Brain microvascular endothelial cell (primary cell): ENCODE results near the gene LRRC43.

Experiments
- DNase-seq: peaks from one replicate; pipeline ENCODE4 v3.0.0-alpha.2; 2020
- H3K27ac ChIP-seq: fragments of 250-450 bp; sonication (Bioruptor Pico); 2 replicates; pipeline ENCODE4 v1.5.1; 2020; ENCODE audit warnings: mild to moderate bottlenecking, moderate library complexity
- H3K27me3 ChIP-seq: fragments of 250-450 bp; sonication (Bioruptor Pico); replicated peaks from 2 replicates; pipeline ENCODE4 v1.5.1; 2020; ENCODE audit warnings: mild to moderate bottlenecking
- H3K36me3 ChIP-seq: fragments of 250-450 bp; sonication (Bioruptor Pico); replicated peaks from 2 replicates; pipeline ENCODE4 v1.5.1; 2020; ENCODE audit warnings: mild to moderate bottlenecking
- H3K4me3 ChIP-seq: 2 replicates; pipeline ENCODE4 v1.5.1; 2011; ENCODE audit warnings: low read depth, mild to moderate bottlenecking, control low read depth, low read length, moderate library complexity
- CTCF ChIP-seq: IDR thresholded peaks from 2 replicates; pipeline ENCODE4 v1.5.1; 2011; ENCODE audit warnings: low read depth, mild to moderate bottlenecking, moderate library complexity, low read length, control low read depth, inconsistent platforms; ENCODE audit errors: missing control alignments
- in situ Hi-C: cut with HindIII; loops from 2 replicates; pipeline ENCODE4 v1.10.0; 2017; ENCODE audit warnings: low sequenced_read_pairs, low pct_ligation_motif_present

The LRRC43 gene

DNA sequence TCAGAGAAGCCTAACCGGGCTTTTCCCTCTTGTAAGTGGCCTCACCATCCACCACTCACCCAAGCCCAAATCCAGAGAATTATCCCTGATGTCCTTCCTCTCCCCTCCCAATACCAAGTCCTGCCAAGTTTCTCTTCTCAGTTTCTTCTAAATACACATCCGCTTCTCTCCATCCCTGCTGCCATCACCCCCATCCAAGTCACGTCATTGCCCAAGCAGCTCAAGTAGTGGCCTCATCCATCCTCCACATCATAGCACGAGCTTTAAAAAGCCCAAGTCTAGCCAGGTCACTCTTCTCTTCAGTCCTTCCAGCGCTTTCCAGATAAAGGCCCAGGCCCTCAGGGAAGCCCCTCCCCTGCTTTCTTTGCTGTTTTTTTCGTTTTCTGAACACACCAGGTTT lies 34.3 kb upstream of the LRRC43 start:
- H3K27ac ChIP-seq: no peak overlapping the region

GRCh38 chr12:122150127-122150681 lies 32.7 kb upstream of the LRRC43 start:
- TF ChIP-seq CTCF: no peak
- Histone ChIP-seq H3K27ac (no peak overlapping the region), H3K4me3 (no peak overlapping the region), H3K36me3 (no peaks in the 10 kb centered on the region), H3K27me3 (no peaks in the 10 kb centered on the region)
- DNase-seq: no peak
- in situ Hi-C loops: no loop called here

More for the DNA sequence above, 34.3 kb upstream of the LRRC43 start:
- H3K4me3 ChIP-seq: no peak overlapping the region
- H3K36me3 ChIP-seq: peaks cover under 1% of the 10 kb centered on the region
- TF ChIP-seq CTCF: no peak
- no peak for DNase-seq
- in situ Hi-C loops: no loop called here
- no peaks in the 10 kb centered on the region for H3K27me3 ChIP-seq

- no peak for TF ChIP-seq CTCF
- no peaks in the 10 kb centered on the region for H3K36me3 ChIP-seq
- H3K4me3 ChIP-seq: no peak overlapping the region
- H3K27ac ChIP-seq: no peak overlapping the region
- H3K27me3 ChIP-seq: no peaks in the 10 kb centered on the region
- no peak for DNase-seq
- in situ Hi-C loops: no loop called here
Observed at GRCh38 chr12:122152754-122153153, 30.2 kb upstream of the LRRC43 start.

- Histone ChIP-seq H3K27me3 (no peaks in the 10 kb centered on the region), H3K4me3 (no peak overlapping the region), H3K36me3 (no peaks in the 10 kb centered on the region), H3K27ac (no peak overlapping the region)
- no peak for DNase-seq
- no peak for TF ChIP-seq CTCF
- in situ Hi-C loops: no loop called here
Observed at GRCh38 chr12:122155705-122156104, 27.2 kb upstream of the LRRC43 start.

- in situ Hi-C loops: no loop called here
- no peak for TF ChIP-seq CTCF
- Histone ChIP-seq H3K4me3 (no peak overlapping the region), H3K36me3 (no peaks in the 10 kb centered on the region), H3K27ac (no peak overlapping the region), H3K27me3 (no peaks in the 10 kb centered on the region)
- no peak for DNase-seq
Observed at GRCh38 chr12:122158700-122159285, 24.1 kb upstream of the LRRC43 start.

DNA sequence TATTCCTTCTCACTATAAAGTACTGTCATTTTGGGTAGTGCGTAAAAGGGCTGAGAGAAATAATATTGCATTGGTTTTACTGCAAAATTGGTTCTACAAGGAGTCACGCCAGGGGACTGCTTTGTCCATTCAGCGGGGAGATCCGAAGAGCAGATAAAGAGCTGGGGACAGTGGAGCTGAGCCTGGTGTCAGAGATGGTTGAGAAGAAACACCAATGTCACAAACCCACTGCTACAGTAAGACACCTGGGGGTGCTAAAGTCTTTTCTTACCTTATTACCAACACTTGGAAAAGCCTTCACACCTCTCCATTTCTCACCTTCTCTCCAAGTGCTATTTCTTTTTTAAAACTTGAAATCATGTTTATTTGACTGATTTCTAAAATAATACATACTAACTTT lies 23.0 kb upstream of the LRRC43 start:
- DNase-seq: no peak
- Histone ChIP-seq H3K27me3 (no peaks in the 10 kb centered on the region), H3K4me3 (no peak overlapping the region), H3K36me3 (no peaks in the 10 kb centered on the region), H3K27ac (no peak overlapping the region)
- peak; percentile 13 for TF ChIP-seq CTCF
- in situ Hi-C loops: no loop called here
